Heart left ventricle (tissue), 13 donors: ENCODE results near the gene RHBDL3.

Experiments used
- POLR2A ChIP-seq, 2 donors: fragments of 450-650 bp; IDR thresholded peaks; one replicate each; pipeline ENCODE4 v1.6.1; 2017; ENCODE audit warnings: antibody characterized with exemption in 2 of 2, mild to moderate bottlenecking in 2 of 2, moderate library complexity in 2 of 2
- TF ChIP-seq, protein P1 (sequence below), 12 donors: fragments of 200-600 bp; sonication (generic) in 4 of 12; IDR thresholded peaks; one replicate each; pipeline versions ENCODE4 v1.5.0 to v1.8.0; 2018 to 2022; ENCODE audit warnings: antibody characterized with exemption in 12 of 12, mild to moderate bottlenecking in 5 of 12
- donor health status: ischemic (EF 13 %, LVEDD 7.1; RV severe dilation, severe dysfunction).
- donor health status: DM: no; HTN: yes; CAD: no.
- donor health status: DM: no; HTN: no; CAD: no.
- donor health status: ischemic (EF 25% LVEDD 6.9; RV normal size, moderate dysfunction).
- donor health status: ischemic (EF 25% LVEDD 5.7; RV mildly dilated, moderate dysfunction).
- donor health status: ischemic (EF 35%, LVEDD 5.7; RV mildly dilated, moderate dysfunction).
- donor health status: nonischemic (EF 11% LVEDD 7.7; RV severe dilation, severe dysfunction).
- donor health status: DM: yes; HTN: yes; CAD: no.
- donor health status: PGD.
- donor health status: ischemic (EF 29% LVEDD 5.4; RV normal size, mild dysfunction).
- donor health status: nonischemic (EF 23%, LVEDD 6.1; RV moderate dilation, normal function).

DNA sequence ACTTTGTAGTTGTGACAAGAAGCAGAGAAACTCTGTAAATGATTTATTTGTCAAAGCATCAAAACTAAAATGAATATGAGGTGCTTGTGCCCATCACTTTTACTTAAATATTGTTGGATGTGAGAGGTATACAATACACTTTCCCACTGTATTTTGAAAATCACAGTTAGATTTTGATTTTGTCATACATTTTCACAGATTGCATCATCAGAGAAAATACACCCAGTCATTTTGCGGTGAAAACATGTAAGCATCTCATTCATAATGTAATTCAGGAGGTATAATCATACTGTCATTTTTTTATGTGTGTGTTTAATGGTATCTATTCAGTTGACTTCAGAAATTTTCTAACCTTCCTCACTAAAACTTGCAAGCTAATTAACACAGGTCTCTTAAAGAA, 95.6 kb downstream of the RHBDL3 start:
- TF ChIP-seq, protein P1, sequence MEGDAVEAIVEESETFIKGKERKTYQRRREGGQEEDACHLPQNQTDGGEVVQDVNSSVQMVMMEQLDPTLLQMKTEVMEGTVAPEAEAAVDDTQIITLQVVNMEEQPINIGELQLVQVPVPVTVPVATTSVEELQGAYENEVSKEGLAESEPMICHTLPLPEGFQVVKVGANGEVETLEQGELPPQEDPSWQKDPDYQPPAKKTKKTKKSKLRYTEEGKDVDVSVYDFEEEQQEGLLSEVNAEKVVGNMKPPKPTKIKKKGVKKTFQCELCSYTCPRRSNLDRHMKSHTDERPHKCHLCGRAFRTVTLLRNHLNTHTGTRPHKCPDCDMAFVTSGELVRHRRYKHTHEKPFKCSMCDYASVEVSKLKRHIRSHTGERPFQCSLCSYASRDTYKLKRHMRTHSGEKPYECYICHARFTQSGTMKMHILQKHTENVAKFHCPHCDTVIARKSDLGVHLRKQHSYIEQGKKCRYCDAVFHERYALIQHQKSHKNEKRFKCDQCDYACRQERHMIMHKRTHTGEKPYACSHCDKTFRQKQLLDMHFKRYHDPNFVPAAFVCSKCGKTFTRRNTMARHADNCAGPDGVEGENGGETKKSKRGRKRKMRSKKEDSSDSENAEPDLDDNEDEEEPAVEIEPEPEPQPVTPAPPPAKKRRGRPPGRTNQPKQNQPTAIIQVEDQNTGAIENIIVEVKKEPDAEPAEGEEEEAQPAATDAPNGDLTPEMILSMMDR (IDR thresholded peaks at IDR 0.05): no peak
- TF ChIP-seq POLR2A (IDR thresholded peaks at IDR 0.05): no peak
